ENCODE results near the gene CCDC124.

CCDC124 gene

DNA sequence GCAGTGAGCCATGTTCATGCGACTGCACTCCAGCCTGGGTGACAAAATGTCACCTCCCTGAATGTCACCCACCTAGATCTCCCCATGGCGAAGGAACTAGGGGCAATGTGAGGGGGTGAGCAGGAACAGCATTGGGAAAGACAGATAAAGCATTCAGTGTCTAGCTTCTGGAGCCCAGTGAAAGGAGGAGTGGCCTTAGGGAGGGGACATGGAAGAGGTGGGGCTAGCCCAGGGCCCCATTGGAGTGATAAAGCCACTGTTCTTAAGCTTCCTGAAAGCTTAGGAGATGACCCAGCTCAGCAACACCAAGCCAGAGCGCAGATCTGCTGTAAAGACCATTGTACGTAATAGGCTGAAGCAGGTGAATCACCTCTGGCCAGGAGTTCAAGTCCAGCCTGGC, 21.1 kb downstream of the CCDC124 start:
- no peak for DNase-seq (ENCODE audit: low read depth)

DNA sequence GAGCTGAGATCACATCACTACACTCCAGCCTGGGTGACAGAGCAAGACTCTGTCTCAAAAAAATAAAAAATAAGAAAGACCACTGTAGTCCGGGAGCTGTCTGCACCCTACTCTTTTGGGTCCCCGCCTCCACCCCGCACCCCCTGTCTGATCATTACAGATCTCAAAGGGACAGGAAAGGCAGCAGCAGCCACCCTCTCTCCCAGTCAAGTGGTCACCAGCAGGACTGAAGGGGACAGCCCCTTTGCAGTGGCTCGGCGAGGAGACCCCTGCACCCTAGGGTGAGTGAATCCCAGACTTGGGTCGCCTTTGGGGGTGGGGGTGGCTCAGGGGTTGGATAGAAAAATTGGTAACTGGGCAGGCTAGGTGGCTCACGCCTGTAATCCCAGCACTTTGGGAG, 21.6 kb downstream of the CCDC124 start:
- DNase-seq (ENCODE audit: low read depth) = no peak

DNA sequence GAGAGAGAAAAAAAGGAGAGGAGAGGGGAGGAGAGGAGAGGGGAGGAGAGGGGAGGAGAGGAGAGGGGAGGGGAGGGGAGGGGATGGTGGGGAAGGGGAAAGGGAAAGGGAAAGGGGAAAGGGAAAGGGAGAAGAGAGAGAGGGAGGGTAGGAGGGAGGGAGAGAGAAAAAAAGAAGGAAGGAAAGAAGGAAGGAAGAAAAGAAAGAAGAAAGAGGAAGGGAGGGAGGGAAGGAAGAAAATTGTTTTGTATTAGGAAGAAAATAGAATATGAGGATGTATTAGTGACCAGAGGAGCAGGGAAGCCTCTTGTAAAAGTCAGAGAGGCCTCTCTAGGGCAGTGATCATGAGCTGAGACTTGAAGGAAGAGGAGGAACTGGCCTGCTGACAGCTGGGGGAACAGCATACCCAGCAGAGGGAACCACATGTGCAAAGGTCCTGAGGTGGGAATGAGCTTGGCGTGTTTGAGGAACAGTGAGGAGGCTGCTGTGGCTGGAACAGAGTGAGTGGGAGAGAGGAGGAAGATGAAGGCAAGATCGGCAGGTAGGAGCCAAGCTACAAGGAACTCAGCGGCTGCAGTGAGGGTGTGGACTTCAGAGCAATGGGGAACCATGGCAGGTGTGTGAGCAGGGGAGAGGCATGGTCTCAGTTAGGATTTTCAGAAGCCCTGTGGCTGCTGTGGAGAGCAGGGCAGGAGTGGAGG, 24.5 kb downstream of the CCDC124 start:
- DNase-seq (ENCODE audit: low read depth) = no peak

DNA sequence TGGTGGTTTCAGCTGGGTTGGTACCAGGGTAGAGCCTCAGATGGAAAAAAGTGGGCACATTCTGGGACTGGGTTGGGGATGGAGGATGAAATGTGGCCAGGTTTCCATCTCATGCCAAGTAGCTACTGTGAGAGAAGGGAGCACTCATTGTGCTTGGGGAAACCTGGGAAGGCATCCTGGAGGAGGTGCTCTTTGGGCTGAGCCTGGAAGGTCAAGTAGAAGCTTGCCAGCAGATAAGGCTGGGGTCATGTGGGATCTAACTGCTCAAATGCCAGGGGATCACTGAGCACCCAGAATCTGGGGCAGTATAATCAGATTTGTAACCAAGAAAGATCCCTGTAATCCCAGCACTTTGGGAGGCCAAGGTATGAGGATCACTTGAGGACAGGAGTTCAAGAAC, 25.1 kb downstream of the CCDC124 start:
- no peak for DNase-seq (ENCODE audit: low read depth)

DNA sequence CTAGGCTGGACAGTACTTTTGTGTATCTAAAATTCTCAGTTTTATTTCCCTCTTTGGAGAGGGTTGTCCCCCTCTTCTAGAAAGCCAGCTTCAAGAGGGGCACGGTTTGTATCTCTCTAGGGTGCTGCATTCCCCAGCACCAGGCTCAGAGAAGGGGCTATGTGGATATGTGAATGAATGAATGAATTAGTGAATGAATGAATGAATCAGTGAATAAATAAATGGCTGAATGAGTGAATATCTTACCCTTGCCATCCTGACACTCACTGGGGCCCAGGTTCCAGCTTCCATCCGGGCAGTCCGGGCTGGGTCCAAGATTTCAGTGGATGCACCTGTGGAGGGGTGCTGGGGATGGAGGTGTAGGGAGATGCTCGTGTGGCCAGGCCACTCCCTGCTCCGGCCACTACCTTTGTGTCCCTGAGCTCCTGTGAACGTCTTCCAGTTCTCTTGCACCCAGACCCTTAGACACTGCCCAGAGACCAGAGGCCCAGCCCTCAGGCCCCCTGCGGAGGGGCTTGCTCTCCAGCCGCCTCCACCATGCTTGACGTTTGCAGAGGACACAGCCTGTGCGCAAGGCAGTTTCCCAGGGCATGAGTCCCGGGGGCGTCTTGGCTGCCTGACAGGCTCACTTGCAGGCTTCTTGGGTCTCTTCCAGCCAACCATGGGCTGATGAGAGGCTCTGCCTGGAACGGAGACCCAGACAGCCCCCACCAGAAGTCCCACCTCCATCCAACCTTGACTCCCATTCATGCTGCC, 31.3 kb downstream of the CCDC124 start:
- no peak for DNase-seq (ENCODE audit: low read depth)

DNA sequence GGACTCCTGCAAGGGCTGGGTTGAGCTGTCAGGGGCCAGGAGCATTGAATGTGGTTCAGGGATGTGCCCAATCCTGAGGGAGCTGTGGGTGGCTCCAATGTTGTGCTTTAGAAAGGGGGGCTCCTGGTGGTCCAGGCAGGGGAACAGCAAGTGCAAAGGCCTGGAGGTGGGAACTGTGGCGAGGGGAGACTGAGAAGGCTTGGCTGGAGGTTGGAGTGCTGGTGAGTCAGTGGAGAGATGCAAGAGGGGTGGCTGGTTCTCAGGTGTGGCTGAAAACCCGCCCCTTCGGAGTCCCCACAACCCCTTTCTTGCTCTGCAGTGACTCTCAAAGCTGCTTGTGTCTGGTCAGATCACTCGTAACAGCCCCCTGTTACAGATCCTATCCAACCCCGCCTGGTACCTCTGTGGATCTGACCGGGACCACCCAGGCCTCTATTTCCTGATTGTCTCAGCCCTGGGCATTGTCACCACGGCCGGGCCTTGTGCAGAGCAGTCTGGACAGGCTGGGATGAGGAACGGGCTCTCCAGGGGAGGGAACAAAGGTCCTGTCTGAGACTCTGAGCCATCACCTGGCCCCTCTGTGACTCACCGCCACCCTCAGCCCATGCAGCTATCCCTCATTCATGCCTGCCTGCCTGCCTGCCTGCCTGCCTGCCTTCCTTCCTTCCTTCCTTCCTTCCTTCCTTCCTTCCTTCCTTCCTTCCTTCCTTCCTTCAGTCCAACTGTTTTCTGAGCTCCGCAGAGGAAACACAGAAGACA, 32.7 kb downstream of the CCDC124 start:
- no peak for DNase-seq (ENCODE audit: low read depth)

- DNase-seq (ENCODE audit: low read depth) = no peak
Observed at GRCh38 chr19:17966129-17966483, 33.3 kb downstream of the CCDC124 start.

DNA sequence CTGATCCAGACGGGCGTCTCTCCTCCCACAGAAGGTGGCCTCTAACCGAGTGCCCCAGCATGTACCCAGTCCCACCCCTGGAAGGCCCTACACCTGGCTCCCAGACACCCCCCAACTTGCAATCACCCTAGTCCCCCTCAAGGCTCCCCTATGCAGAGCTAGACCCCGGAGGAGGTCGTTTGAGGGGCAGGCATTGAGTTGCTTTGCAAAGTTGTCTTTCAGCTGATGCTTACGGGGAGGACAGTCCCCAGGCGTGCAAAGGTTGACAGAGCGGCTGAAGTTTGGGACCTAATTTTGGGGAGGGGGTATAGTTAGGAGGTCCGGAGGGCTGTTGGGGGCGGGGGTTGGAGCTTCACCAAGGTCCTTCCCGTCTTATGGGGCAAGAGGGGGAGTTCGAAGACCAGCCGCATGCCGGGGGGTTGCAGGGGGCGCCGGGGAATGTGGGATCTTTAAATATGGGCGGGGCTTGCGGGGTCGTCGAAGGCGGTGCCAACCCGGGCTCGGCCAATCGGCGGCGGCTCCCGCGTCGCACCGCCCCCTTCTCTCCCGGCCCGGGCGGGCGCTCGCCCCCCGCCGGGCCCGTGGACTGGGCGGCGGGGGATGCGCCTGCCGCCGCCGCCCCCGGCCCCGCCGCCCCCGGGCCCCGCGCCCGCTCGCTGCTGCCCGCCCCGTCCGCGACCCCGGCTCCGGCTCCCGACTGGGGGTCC, 33.9 kb downstream of the CCDC124 start, which contains the start of gene KCNN1:
Gene KCNN1 (plus strand): TSS at position 558 of the 707 bp plus-strand sequence. CDS start 6,782 bp downstream, outside the sequence.
- no peak for DNase-seq (ENCODE audit: low read depth)

DNA sequence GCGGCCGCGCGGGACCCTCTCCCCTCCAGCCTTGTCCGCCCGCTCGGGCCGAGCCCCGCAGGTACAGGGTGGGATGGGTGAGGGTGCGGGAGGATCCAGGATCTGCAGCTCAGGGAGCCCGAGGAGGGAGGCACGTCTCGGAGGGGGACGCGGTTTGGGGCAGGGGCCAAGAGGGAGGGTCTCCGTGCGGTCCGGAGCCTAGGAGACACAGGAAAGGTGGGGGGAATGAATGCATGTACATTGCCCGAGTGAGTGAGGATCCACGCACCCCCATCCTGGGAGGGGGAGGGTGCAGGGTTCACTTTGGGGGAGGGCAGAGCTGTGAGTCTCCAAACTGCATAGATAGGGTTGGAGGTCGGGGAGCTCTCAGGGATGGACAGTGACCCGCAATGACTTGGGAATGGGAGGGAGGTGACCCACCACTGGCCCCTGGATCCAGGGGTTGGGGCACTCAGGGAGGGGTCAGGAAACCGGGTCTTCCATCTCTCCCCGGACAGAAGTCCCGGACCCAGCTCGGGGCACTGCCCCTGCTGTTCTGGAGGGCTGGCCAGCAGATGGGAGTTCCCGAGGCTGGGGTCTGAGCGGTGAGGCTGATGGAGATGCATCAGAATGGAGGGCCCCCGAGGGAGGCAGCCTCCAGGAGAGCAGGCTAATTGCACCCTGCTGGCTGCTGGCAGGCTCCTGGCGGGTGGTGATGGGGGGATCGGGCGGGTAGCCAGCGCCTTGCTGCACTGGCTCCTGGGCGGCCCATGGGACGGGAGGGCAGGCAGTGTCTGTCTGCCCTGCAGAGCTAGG, 34.6 kb downstream of the CCDC124 start:
- DNase-seq (ENCODE audit: low read depth) = no peak

- DNase-seq (ENCODE audit: low read depth) = no peak
Observed at GRCh38 chr19:17968362-17968761, 35.5 kb downstream of the CCDC124 start.

DNA sequence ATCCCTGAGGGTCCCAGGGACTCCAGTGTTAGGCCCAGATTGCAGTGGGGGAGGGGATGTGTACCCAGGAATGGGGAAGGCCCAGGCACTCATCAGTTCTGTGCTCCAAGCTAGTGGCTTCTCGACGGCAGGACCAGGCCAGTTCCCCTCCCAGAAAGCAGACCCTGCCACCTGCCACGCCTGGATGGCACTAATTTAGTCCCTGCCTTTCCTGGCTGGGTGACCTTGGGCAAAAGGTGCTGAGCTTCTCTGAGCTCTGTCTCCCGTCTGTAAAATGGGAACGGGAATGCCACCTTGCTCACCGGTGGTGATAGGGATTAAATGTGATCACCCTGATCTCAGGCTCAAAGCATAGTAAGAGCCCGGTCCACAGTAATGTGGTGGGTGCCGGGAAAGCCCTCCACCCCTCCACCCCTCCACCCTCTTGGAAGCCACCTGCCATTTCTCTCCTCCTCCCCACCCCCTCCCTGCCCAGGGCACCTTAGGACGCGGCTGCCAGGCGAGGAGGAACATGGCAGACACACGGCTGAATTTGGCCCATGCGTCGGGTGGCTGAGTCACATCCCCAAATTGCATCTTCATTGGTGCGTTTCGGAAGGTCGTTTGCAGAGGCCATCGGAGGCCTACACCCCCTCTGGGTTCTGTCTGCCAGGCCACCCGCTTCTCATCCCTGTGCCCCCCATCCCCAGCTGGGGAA, 36.4 kb downstream of the CCDC124 start:
- DNase-seq (ENCODE audit: low read depth) = no peak

DNA sequence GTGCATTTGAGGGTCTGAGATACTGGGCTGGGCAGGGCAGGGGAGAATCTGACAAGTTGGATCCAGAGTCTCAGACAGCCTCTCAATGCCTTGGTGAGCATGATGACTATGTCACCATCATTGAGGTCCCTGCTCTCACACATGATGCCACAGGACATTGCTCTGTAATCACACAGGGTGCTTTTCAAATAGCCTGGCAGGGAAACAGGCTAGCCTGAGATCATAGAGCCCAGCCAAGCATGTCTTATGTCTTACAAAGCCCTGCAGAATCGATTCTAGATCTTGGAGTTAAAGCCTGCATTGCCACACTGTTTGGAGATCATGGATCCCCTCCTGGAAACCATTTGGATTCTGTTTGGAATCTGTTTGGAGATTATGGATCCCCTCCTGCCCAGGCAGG, 39.4 kb downstream of the CCDC124 start:
- no peak for DNase-seq (ENCODE audit: low read depth)

DNA sequence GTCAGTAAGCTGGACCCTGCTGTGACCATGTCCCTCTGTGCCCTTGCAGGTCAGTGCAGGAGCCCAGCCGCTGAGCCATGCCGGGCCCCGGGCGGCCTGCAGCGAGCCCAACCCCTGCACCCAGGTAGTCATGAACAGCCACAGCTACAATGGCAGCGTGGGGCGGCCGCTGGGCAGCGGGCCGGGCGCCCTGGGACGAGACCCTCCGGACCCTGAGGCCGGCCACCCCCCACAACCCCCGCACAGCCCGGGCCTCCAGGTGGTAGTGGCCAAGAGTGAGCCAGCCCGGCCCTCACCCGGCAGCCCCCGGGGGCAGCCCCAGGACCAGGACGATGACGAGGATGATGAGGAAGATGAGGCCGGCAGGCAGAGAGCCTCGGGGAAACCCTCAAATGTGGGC, 40.9 kb downstream of the CCDC124 start:
- no peak for DNase-seq (ENCODE audit: low read depth)

GRCh38 chr19:17974551-17974950, 41.7 kb downstream of the CCDC124 start:
- DNase-seq (ENCODE audit: low read depth) = no peak

- no peak for DNase-seq (ENCODE audit: low read depth)
Observed at GRCh38 chr19:17975032-17975431, 42.2 kb downstream of the CCDC124 start.

GRCh38 chr19:17977021-17977420, 44.2 kb downstream of the CCDC124 start:
- no peak for DNase-seq (ENCODE audit: low read depth)

DNA sequence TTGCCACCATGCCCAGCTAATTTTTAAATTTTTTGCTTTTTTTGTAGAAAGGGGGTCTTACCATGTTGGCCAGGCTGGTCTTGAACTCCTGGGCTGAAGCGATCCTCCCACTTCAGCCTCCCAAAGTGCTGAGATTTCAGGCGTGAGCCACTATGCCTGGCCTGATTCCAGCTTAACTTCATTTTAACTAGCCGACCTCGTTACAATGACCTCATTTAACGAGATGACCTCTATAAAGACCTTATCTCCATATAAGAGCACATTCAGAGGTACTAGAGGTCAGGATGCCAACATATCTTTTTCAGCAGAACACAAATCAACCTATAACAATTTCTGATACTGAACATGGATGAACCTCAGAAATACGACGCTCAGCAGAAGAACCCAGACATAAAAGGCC, 44.7 kb downstream of the CCDC124 start:
- DNase-seq (ENCODE audit: low read depth) = no peak

- no peak for DNase-seq (ENCODE audit: low read depth)
Observed at GRCh38 chr19:17981611-17982010, 48.8 kb downstream of the CCDC124 start.

GRCh38 chr19:17982430-17982829, 49.6 kb downstream of the CCDC124 start:
- no peak for DNase-seq (ENCODE audit: low read depth)

DNA sequence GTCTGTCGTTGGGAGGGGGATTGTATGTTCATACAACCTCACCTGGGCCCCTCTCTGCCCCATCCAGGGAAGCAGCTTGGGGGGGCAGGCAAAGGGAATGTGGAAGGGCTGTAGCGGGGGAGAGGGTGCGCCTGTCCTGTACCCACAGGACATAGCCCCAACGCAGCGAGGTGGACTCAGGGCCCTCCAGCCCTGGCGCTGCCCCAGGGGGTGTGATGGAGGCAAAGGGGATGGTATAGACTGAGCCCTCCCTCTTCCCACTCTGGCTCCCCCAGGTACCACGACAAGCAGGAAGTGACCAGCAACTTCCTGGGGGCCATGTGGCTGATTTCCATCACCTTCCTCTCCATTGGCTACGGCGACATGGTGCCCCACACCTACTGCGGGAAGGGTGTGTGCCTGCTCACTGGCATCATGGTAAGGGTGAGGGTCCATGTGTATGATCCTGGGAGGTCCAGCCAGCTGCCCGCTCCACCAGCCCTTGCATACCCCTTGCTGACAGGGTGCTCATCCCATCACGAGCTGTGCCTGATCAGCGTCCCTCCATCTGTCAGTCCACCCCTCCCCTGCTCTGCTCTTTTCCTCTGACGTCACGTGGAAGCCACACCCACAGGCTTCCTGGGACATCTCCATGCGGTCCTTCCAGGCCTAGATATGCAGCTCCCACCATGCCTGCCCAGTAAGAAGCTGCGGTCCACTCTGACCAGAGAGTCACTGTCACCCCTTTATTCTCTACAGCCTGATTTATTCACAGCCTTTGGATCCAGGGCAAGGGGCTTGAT, 52.4 kb downstream of the CCDC124 start:
- no peak for DNase-seq (ENCODE audit: low read depth)
